Uterus (tissue), 2 donors: ENCODE data around the gene PIK3C2A.

Experiments
- POLR2A ChIP-seq, 2 donors: fragments of 450-650 bp; IDR thresholded peaks; one replicate each; pipeline ENCODE4 v1.6.1; 2016; ENCODE audit warnings: antibody characterized with exemption in 2 of 2, mild to moderate bottlenecking in 1 of 2, moderate library complexity in 1 of 2
- TF ChIP-seq, protein P1 (sequence below), 4 experiments: fragments of 200-600 bp in 2 of 4; fragments of 450-650 bp in 2 of 4; sonication (generic) in 2 of 4; IDR thresholded peaks; one replicate each; pipeline ENCODE4 v1.5.1; 2016 to 2019; ENCODE audit warnings: antibody characterized with exemption in 4 of 4, mild to moderate bottlenecking in 2 of 4, moderate library complexity in 1 of 4

DNA sequence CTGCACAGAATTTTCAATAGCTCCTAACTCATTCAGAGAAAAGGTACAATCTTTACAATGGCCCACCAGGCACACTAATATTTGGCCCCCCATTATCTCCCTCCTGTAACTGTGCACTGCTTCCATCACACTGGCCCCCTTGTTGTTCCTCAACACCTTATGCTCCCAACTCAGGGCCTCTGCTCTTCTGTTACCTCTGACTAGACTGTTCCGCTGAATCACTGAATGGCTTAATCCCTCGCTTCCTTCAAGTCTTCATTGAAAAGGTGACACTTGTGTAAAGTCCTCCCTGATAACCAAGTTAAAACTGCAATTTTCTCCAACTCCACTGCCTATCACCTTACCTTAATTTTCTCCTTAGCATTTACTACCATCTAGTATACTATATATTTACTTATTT lies 21.8 kb downstream of the PIK3C2A start:
- TF ChIP-seq, protein P1, sequence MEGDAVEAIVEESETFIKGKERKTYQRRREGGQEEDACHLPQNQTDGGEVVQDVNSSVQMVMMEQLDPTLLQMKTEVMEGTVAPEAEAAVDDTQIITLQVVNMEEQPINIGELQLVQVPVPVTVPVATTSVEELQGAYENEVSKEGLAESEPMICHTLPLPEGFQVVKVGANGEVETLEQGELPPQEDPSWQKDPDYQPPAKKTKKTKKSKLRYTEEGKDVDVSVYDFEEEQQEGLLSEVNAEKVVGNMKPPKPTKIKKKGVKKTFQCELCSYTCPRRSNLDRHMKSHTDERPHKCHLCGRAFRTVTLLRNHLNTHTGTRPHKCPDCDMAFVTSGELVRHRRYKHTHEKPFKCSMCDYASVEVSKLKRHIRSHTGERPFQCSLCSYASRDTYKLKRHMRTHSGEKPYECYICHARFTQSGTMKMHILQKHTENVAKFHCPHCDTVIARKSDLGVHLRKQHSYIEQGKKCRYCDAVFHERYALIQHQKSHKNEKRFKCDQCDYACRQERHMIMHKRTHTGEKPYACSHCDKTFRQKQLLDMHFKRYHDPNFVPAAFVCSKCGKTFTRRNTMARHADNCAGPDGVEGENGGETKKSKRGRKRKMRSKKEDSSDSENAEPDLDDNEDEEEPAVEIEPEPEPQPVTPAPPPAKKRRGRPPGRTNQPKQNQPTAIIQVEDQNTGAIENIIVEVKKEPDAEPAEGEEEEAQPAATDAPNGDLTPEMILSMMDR (IDR thresholded peaks at IDR 0.05) = no peak
- no peak for TF ChIP-seq POLR2A (IDR thresholded peaks at IDR 0.05)
